Prostate gland (tissue), 2 donors: ENCODE measurements around the gene HLA-DMA.

Experiments used
- CTCF ChIP-seq, 4 experiments: fragments of 200-600 bp in 2 of 4; fragments of 450-650 bp in 2 of 4; sonication (generic) in 2 of 4; IDR thresholded peaks; 1 replicate in 3 of 4; 2 replicates in 1 of 4; pipeline ENCODE4 v1.5.1; 2016 to 2019; ENCODE audit warnings: antibody characterized with exemption in 4 of 4, mild to moderate bottlenecking in 2 of 4, moderate library complexity in 2 of 4
- POLR2A ChIP-seq: fragments of 450-650 bp; IDR thresholded peaks from one replicate; pipeline ENCODE4 v1.6.1; 2016; ENCODE audit warnings: antibody characterized with exemption, mild to moderate bottlenecking
- POLR2AphosphoS5 ChIP-seq: sonication (generic); formaldehyde crosslinking; IDR thresholded peaks from one replicate; pipeline ENCODE4 v1.6.1; 2017; ENCODE audit warnings: antibody characterized with exemption

- no peak for TF ChIP-seq CTCF (IDR thresholded peaks at IDR 0.05)
- TF ChIP-seq POLR2A, result no peak
- no peak for TF ChIP-seq POLR2AphosphoS5
Observed at GRCh38 chr6:32974541-32975308, 21.8 kb upstream of the HLA-DMA start.
